Subcutaneous abdominal adipose tissue (tissue), 5 donors: Measurements from ENCODE around the gene KRT39.
"Not testable (repeated sequence)": the region's sequence is repeated elsewhere in the genome, so short reads cannot be mapped to it uniquely, and the experiment has no call there.

Experiments used
- H3K27ac ChIP-seq: one replicate; pipeline ENCODE4 v1.7.0; 2013; ENCODE audit warnings: low read depth, mild to moderate bottlenecking, inconsistent platforms, low read length, moderate library complexity
- H3K27me3 ChIP-seq, 5 donors: one replicate each; pipeline ENCODE4 v1.7.0; 2013; ENCODE audit warnings: low read length in 5 of 5, inconsistent platforms in 1 of 5; ENCODE audit not compliant: control insufficient read depth in 5 of 5, insufficient read depth in 4 of 5
- H3K36me3 ChIP-seq, 5 donors: one replicate each; pipeline ENCODE4 v1.7.0; 2013; ENCODE audit warnings: low read length in 5 of 5; ENCODE audit not compliant: control insufficient read depth in 5 of 5, insufficient read depth in 5 of 5
- H3K4me1 ChIP-seq, 5 donors: one replicate each; pipeline ENCODE4 v1.7.0; 2013; ENCODE audit warnings: low read length in 5 of 5, mild to moderate bottlenecking in 3 of 5, moderate library complexity in 1 of 5; ENCODE audit not compliant: control insufficient read depth in 5 of 5, insufficient read depth in 5 of 5
- H3K4me3 ChIP-seq, 5 donors: one replicate each; pipeline ENCODE4 v1.7.0; 2013; ENCODE audit warnings: low read length in 5 of 5, low read depth in 1 of 5
- H3K9ac ChIP-seq, 5 donors: one replicate each; pipeline ENCODE4 v1.7.0; 2013; ENCODE audit warnings: low read length in 5 of 5, mild to moderate bottlenecking in 4 of 5, moderate library complexity in 3 of 5
- H3K9me3 ChIP-seq, 5 donors: one replicate each; pipeline ENCODE4 v1.7.0; 2013; ENCODE audit warnings: low read length in 5 of 5; ENCODE audit not compliant: control insufficient read depth in 5 of 5
- donor health status: healthy.
- donor health status: healthy.
- donor health status: healthy.
- donor health status: healthy.
- donor health status: healthy.

Gene KRT39

GRCh38 chr17:40936437-40936971 is 30.2 kb downstream of the KRT39 start:
- Histone ChIP-seq H3K4me1 (no peaks in the 10 kb centered on the region), H3K36me3 (no peaks in the 10 kb centered on the region), H3K4me3 (no peak overlapping the region), H3K27me3 (peaks cover 0 to 5% (median 0%) of the 10 kb centered on the region in 5 donors), H3K9ac (no peak overlapping the region), H3K27ac (no peak overlapping the region), H3K9me3 (no peaks in the 10 kb centered on the region)

DNA sequence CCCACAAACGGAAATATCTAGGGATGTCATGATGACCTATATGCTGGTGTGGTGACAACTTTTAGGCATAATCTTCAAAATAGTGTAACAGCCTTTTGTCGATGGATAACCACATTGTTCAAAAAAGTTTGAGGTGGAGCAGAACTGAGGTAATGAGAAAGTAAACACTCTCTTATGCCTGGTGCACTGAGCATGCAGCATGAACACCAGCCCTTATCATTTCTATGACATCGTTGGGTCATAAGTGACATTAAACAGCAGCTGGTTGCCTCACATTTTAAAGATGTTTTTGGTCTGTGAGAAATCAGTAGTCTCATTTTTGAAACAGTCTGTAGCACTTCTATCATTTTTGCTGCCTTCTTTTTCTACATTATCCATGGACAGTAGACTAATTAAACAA is 31.1 kb downstream of the KRT39 start:
- no peaks in the 10 kb centered on the region for H3K9me3 ChIP-seq
- H3K4me1 ChIP-seq: no peaks in the 10 kb centered on the region
- no peaks in the 10 kb centered on the region for H3K36me3 ChIP-seq
- H3K4me3 ChIP-seq: no peak overlapping the region
- no peak overlapping the region for H3K9ac ChIP-seq
- H3K27ac ChIP-seq: no peak overlapping the region
- H3K27me3 ChIP-seq: peaks cover 0 to 5% (median 0%) of the 10 kb centered on the region in 5 donors

GRCh38 chr17:40932608-40933007 is 34.1 kb downstream of the KRT39 start:
- Histone ChIP-seq H3K4me1 (no peaks in the 10 kb centered on the region), H3K27me3 (peaks cover 0 to 4% (median 0%) of the 10 kb centered on the region in 5 donors), H3K36me3 (no peaks in the 10 kb centered on the region), H3K9ac (no peak overlapping the region), H3K27ac (no peak overlapping the region), H3K9me3 (no peaks in the 10 kb centered on the region), H3K4me3 (no peak overlapping the region)

- H3K27me3 ChIP-seq: peaks cover 0 to 4% (median 0%) of the 10 kb centered on the region in 5 donors
- H3K4me3 ChIP-seq: no peak overlapping the region
- H3K27ac ChIP-seq: no peak overlapping the region
- H3K4me1 ChIP-seq: no peaks in the 10 kb centered on the region
- no peaks in the 10 kb centered on the region for H3K9me3 ChIP-seq
- H3K36me3 ChIP-seq: no peaks in the 10 kb centered on the region
- H3K9ac ChIP-seq: no peak overlapping the region
These were observed 35.4 kb downstream of the KRT39 start for GRCh38 chr17:40931311-40931710.

GRCh38 chr17:40926341-40926740 is 40.4 kb downstream of the KRT39 start:
- Histone ChIP-seq H3K4me3 (no peak overlapping the region), H3K27ac (no peak overlapping the region), H3K9ac (no peak overlapping the region), H3K36me3 (no peaks in the 10 kb centered on the region), H3K27me3 (peaks cover 0 to 7% (median 3%) of the 10 kb centered on the region in 5 donors), H3K4me1 (peaks cover 0 to 4% (median 0%) of the 10 kb centered on the region in 5 donors), H3K9me3 (no peaks in the 10 kb centered on the region)

DNA sequence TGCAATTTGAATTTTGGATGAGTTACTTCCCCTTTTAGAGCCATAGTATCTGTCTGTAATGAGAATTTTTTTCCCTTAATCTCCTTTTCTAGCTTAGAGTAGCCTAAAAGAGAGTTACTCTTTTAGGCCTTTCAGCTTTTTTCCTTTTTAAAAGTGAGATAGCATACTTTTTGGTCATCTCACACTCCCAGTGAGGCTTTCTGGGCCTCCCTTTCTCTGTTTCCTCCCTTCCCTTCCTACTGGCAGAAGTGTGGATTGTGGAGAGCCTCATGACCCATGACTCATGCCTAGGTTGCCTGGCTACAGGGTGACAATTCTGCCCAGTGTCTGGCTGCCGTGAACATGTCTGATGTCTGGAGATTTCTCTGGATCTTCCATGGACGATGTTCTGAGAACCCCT is 44.5 kb downstream of the KRT39 start:
- Histone ChIP-seq H3K27me3 (peaks cover 0 to 6% (median 3%) of the 10 kb centered on the region in 5 donors), H3K9ac (no peak overlapping the region), H3K27ac (no peak overlapping the region), H3K4me3 (no peak overlapping the region), H3K4me1 (peaks cover 0 to 4% (median 0%) of the 10 kb centered on the region in 5 donors), H3K36me3 (no peaks in the 10 kb centered on the region), H3K9me3 (no peaks in the 10 kb centered on the region)

DNA sequence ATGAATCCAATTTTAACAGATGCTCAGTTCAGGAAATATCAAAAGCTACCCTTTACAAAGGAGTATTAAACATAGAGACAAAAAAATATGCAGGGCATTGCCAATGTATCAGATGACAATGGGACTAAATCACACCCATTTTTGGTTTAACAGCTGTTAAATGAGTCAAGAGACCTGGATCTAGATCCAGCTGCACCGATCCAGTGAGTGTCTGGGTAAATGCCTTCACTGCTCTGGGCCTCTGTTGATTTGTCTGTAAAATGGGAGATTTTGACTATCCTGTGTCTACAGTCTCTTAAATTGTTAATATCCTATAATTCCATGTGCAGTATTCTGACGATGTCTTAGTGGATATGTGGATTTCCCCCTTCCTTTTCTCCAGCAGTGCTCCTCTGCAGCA is 45.7 kb downstream of the KRT39 start:
- H3K9ac ChIP-seq: no peak overlapping the region
- H3K4me3 ChIP-seq: no peak overlapping the region
- peaks cover 0 to 4% (median 0%) of the 10 kb centered on the region in 5 donors for H3K4me1 ChIP-seq
- H3K27ac ChIP-seq: no peak overlapping the region
- no peaks in the 10 kb centered on the region for H3K9me3 ChIP-seq
- H3K36me3 ChIP-seq: no peaks in the 10 kb centered on the region
- peaks cover 0 to 4% (median 3%) of the 10 kb centered on the region in 5 donors for H3K27me3 ChIP-seq

DNA sequence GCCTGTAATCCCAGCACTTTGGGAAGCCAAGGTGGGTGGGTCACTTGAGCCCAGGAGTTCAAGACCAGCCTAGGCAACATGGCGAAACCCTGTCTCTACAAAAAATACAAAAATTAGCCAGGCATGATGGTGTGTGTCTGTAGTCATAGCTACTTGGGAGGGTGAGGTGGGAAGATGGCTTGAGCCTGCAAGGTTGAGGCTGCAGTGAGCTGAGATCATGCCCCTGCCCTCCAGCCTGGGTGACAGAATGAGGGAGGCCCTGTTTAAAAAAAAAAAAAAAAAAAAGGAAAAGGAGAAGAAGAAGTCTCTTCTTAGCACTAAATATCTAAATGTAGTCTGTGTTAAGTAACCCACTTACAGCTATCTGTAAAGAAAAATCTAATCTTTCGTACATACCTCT is 49.6 kb downstream of the KRT39 start:
- H3K9me3 ChIP-seq, H3K9ac ChIP-seq, H3K4me3 ChIP-seq, H3K36me3 ChIP-seq, H3K27ac ChIP-seq, H3K27me3 ChIP-seq: not testable (repeated sequence)
- H3K4me1 ChIP-seq: peaks cover 0 to 11% (median 0%) of the 10 kb centered on the region in 5 donors

DNA sequence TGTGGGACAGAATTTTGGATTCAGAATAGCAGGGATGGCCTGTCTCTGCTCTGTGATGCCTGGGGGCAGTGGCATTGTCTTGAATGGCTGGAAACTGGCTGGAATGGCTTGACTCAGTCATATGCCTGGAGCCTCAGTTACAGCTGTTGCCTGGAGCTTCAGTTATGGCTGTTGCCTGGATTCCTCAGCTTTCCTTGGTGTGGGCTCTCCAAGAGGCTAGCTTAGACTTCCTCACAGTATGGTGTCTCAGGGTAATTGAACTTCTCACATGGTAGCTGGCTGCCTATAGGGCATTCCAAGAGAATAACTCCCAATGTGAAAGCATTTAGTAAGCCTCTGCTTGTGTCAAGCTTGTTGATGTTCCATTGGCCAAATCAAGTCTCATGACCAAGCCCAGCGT is 50.4 kb downstream of the KRT39 start:
- H3K4me3 ChIP-seq: no peak overlapping the region
- no peak overlapping the region for H3K27ac ChIP-seq
- peaks cover 0 to 9% (median 0%) of the 10 kb centered on the region in 5 donors for H3K4me1 ChIP-seq
- no peaks in the 10 kb centered on the region for H3K9me3 ChIP-seq
- no peaks in the 10 kb centered on the region for H3K36me3 ChIP-seq
- H3K9ac ChIP-seq: no peak overlapping the region
- H3K27me3 ChIP-seq: peaks cover 0 to 6% (median 0%) of the 10 kb centered on the region in 5 donors

DNA sequence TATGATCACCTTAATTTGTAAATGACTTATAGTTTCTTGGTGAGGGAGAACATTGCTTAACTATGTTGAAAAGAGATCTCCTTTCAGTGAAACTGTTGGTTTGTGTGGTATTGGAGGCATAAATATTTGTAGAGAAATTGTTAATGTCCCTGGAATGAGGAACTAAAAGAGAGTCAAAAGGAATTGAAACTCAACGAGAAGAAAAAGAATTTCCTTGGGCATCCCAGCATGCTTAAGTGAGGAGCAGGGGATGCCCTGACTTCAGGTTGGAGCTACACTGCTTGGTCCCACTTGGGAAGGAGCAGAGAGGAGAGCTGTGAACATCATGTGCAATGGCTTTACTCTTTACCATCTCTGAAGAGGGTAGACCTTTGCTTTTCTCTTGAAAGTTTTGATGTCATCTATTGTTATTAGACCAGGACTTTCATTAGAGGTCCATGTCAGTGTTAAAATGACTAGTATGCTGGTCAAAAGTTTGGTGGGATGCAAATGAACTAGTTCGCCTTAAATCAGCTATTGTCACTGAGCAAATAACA is 51.0 kb downstream of the KRT39 start:
- Histone ChIP-seq H3K27ac (no peak overlapping the region), H3K9me3 (no peaks in the 10 kb centered on the region), H3K4me1 (peaks cover 0 to 9% (median 0%) of the 10 kb centered on the region in 5 donors), H3K27me3 (peaks cover 0 to 5% (median 0%) of the 10 kb centered on the region in 5 donors), H3K4me3 (no peak overlapping the region), H3K36me3 (no peaks in the 10 kb centered on the region), H3K9ac (no peak overlapping the region)
